Renal cortical epithelial cell (primary cell): Measurements from ENCODE around the gene TRIM44. TPM values are rescaled to one million over a fixed set of nuclear protein-coding genes. Genes with fewer than 3 reads are reported as not detected.

Source experiments
- DNase-seq: peaks from one replicate; pipeline ENCODE4 v3.0.0-alpha.2; 2011; ENCODE audit warnings: low read depth
- total RNA-seq: library from RNA; depleted of rRNA; stranded (reverse); fragments of >200 nt; gene quantifications from 2 replicates; pipeline ENCODE4 v1.2.3, GENCODE V29; 2014

TRIM44 gene
- total RNA-seq, 1 donor from 2014 or later, result 24.1 TPM

DNA sequence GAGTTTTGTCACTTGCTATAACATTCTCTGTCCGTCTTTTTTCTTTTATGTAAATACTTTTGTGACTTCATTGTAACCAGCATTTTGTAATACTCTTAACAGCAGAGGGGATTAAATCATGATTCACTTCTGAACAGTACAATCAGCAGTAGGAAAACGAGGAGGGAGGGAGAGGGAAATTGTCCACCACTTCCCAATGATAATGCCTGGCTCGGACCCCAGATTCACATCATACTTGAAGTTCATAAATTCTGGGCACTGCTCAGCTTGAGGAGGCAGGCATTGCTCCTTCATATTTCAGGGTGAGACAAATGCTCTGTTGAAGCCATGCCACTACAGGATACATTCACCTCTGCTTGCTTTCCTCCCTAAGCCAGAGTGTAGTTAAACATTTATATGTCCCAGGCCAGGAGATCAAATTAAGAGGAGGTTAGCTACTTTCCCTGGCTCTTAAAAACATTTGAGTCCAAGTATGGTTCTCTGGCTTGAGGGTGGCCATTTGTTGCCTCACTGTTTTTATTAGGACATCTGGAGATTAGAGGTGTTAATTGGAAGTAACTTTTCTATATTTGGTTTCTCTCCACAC, 152.2 kb downstream of the TRIM44 start:
- peak; percentile 74 for DNase-seq

DNA sequence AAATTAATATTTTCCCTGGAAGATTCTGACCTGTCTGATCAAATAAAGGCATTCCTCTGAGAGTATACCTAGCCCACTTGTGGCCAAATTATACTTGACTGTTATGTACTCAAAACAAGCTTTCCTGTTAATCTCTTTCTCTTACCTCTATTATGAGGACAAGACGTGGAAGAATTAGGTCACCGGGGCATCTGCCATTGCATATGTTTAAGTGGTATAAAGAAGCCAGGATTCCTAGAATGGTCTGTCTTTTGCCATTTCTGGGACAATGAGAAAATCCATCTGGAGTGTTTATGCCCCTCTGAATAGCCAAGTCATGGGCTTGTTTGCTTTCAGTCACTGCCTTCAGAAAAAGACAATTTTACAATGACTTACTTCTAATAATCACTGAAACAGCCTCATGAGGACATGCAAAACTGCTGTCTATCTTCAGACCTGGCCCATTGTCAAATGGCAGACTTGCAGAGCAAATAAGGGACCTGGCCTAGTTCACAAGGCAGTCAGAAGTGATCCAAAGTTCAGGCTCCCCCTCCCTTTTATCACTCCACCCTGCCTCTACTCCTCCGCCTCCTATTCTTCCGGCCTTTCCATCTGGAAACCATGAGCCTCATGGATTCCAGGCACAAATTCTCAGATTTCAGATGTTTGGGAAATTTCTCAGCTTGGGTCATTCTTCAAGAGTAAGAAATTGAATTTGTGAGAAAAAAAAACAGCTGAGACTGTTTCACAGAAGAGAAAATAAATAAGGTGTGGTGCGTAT, 153.2 kb downstream of the TRIM44 start:
- peak; percentile 68 for DNase-seq

DNA sequence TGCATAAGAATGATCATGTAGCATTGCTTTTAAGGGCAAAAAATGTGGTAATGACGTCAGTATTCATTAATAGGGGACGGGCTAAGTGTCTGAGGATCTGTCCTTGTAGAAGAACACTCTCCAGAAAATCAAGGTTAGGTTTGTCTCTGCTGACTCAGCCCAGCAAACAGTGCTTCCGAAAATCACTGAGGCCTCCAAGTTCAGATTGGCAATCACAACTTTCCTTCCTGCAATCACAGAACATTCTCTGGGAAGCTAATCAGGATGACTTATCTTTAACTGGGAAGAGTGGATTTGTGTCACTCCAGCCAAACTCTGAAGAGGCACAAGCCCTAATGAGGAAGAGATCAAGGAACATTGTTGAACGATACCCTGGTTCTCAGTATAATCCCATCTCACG, 158.0 kb downstream of the TRIM44 start:
- no peak for DNase-seq

DNA sequence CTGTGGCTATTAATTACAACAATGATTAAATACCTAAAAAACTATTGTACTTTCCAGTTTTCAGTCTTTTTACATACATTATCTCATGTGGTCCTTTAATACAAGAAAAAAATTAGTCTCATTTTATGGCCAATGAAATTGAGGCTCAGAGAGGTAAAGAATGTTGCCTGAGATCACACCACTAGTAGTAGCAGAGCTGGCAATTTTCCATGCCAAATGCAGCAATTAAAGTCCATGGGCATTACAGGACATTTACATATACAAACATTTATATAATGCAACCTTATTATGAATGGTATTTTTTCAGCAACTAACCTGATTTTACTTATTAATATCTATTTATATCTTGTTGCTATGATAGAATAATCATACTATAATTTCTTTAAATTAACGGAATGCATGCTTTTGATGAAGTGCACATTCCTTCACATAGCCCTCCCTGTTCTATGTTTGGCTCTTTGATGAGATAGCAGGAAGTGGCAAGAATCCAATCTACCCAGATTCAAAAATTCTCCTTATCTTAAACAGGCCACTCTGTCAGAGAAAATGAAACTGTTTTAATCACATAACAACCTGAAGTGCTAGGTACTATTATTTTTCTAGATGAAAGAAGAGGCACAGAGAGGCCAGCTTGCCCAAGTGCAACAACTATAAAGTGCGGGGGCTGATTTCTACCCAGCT, 160.4 kb downstream of the TRIM44 start:
- no peak for DNase-seq

DNA sequence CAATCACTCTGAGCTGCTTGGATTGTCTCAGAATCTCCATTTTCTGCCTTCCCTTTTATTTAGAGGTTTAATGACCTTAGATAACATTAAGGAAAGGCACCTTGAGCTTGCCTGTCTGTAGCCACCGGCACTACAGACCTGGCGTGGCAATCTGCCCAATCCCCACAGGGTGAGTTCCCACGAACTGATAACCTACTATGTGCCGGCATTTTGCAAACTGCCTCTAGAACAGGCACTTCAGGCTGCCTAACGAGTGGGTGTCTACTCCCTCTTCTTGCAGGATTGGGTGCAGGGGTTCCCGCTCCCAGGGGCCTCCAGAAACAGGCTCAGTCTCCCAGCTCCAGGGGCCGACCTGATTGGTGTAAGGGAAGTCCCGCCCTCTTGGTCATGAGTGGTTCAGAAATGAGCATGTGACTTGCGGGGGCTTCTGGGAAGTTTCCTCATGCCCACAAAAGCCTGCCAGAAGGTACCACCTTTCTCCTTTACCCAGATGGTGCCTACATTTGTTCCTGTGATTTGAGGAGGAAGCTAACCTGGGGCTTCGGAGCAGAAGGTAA, 161.2 kb downstream of the TRIM44 start:
- no peak for DNase-seq

DNA sequence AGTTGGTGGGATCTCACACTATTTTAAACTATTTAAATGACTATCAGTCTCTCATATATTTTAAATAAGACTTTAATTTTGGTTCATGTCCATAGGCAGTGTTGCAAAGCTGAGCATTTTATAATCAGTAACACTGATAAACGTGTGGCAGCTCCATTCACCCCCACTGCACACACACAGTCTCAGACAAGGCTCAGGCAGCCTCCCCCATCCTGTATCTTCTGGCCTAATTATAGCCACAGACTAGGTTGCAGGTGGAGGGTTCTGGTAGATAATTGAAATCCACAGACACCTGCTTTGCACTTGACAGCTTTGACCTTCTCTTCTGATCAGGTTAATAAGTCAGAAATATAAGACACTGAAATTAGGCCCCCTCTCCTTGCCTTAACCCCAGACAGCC, 162.8 kb downstream of the TRIM44 start:
- no peak for DNase-seq

DNA sequence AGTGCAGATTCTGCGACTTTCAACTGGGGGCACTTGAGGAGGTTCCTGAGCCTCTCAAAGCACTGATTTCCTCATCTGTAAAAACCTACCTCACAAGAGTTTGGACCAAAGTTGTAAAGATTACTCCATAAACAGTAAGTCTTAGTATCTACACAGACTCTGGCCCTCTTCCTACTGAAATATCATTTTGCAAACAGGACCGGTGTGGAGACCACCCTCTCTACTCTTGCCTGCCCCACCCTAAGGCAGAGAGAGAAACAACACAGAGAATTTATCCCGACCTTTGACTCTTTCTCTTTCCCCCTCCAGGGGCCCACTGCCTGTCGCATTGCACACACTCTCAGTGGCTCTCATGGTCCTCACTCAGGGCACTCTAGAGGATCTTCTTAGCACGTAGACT, 163.4 kb downstream of the TRIM44 start:
- no peak for DNase-seq

DNA sequence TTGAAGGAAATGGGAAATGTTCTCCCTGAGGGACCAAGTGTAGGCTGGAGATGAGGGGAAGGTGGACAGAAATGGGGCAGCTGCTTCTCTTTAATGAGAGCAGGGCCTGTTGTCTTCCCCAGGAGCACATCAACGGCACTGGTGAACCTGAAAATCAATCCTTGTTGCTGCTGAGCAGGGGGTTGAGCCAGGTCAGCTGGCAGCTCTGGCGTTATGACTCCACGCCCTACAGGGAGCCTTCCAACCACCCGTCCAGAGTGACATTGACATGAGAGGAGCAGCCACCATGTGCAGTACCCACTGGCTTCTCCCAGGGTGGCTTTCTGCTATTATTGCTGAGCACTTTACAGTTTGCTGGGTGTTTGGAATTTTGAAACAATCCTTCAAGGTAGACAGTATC, 164.4 kb downstream of the TRIM44 start:
- DNase-seq, result no peak

DNA sequence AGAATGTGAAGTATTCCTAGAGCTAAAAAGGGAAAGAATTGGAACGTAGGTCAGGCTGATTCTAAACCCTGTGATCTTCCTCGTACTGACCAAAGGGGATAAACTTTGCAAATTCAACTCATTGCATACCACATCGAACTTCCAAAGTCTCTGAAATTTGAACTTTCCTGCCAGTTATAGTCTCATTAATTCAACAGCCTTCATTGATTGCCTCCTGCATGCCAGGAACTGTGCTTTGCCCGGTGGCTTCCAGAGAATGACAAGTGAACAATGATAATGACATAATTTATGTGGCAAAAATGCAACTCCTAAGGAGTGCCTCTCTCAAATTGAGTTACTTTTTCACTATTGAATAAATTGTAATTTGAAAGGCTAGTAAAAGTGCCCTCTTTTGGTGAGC, 173.6 kb downstream of the TRIM44 start:
- DNase-seq, result no peak

DNA sequence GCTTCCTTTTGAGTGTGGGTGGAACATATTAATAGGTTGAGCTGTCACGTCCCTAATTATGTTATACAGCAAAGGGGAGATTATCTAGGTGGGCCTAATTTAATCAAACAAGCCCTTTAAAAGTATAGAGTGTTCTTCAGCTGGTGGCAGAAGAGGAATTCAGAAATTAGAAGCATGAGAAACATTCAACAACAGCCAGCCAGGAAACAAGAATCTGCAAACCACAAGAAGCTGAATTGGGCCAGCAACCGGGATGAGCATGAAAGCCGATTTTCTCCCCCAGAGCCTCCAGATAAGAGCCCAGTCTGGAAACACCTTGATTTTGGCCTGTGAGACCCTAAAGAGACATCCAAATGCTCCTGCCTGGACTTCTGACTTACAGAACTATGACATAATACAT, 175.5 kb downstream of the TRIM44 start:
- no peak for DNase-seq

DNA sequence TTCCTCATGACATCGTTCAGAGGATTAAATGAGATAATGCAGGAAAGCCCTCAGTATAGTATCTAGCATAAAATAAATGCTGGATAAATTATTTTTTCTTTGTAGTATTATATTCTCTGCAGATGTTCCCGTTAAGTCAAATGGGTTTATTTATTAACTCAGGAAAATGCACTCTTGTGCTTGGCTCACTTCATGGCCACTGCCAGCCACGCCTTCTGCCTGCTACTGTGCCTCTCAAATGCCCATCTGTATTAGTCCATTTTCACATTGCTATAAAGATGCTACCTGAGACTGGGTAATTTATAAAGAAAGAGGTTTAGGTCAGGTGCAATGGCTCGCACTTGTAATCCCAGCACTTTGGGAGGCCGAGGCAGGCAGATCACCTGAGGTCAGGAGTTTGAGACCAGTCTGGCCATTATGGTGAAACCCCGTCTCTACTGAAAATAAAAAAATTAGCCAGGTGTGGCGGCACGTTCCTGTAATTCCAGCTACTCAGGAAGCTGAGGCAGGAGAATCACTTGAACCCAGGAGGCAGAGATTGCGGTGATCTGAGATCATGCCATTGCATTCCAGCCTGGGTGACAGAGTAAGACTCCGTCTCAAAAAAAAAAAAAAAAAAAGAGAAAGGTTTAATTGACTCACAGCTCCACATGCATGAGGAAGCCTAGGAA, 176.3 kb downstream of the TRIM44 start:
- peak; percentile 38 for DNase-seq

DNA sequence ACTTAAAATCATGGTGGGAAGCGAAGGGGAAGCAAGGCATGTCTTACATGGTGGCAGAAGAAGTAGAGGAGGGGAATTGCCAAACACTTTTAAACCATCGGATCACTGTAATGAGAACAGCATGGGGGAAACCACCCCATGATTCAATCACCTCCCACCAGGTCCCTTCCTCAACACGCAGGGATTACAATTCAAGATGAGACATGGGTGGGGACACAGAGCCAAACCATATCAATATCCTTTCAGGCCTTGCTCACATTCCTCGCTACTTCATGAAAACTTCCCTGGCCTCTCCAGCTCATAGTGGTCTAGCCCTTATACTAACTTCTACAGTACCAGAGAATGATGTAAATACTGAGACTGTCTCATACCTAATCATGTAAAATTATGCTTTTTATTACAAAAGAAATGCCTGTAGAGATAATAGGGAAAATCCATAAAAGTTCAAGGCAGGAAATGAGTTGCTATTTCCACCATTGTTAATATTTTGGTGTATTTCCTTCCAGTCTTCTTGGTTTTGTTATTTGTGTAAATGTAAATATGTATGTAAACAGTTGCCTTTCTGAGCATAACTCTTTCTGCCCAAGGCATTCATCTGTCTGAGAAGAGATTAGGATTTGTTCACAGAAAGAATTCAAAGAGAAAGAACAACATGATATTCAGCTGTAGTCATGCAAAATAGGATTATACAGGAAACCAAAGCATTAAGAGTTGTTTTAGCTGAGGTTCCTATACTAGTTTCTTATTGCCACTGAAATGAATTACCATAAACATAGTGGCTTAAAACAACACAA, 177.0 kb downstream of the TRIM44 start:
- no peak for DNase-seq

DNA sequence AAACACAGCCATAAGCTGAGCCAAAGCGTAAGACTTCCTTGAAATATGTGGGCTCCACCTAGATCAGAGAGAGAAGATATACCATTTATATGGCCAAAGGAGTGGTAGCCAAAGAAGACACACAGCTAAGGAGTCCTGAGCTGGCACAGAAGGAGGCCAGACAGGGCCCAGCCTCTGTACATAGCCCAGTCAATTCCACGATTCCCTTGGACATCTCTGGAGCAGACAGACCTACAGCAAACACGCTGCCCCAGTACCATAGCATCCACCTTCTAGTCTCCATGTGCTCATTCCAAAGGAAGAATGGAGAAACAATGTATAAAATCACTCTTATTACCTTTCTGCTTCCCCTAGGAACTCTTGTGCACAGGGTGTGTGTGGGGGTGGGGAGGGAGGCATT, 179.2 kb downstream of the TRIM44 start:
- DNase-seq, result no peak

DNA sequence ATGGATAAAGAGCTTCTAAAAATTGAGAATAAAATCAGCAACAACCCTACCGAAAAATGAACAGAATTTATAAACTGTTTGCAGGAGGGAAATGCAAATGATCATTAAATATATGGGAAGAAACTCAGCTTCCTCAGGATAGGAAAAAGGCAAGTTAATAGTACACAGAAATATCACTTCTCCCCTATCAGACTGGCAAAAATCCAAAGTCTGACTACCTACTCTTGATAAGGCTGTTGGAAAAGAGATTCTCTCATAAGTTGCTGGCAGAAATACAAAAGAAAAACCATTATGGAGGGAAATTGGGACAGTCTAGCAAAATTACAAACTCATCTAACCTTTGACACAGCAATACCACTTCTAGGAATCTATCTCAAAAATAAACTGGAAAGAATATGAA, 180.4 kb downstream of the TRIM44 start:
- no peak for DNase-seq

DNA sequence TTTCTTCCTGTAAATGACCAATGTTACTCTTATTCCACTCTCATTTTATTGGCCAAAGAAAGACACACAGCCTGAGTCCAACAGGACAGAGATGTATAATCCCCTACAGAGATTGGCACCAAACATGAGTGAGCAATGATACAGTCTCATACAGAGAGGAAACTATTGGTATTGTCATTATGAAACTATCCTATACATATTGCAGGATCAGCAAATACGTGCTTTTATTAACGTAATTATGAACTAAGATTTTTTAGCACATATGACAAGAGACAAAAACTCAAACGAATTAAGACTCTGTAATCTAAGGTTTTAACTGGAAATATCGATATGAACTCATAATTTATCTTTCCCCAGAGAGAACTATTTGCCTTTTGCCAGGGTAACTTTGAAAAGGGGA, 182.0 kb downstream of the TRIM44 start:
- DNase-seq, result no peak

DNA sequence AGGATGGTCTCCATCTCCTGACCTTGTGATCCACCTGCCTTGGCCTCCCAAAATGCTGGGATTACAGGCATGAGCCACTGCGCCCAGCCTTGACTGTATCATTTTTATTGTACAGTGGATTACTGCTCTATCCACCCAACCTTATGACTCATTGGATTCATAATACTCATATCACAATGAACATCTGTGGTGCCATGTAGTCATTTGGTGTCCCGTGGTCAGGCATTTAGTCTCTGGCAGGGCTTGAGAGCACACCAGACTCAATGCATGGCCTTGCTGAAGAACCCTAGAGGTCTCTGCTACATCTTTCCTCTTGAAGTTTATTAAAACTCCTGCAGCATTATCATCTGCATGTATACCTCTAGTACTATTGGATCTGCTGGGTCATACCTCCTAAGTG, 183.3 kb downstream of the TRIM44 start:
- no peak for DNase-seq

DNA sequence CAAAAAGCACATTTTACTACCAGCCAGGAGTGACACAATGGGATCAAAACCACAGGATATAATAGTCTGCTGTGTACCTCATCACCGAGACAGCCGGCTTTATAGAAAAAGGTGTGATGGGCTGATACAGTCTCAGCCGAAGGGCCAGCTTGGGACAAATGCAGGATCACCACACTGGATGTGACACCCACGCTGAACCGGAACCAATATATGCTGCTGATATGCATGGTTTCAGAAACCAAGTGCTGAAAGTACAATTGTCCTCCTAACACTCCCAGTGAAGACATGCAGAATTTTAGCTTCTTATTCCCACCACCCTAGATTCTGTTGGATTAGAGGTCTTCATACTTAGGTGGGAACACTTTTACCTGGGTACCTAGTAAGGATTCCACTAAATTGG, 184.3 kb downstream of the TRIM44 start:
- DNase-seq, result no peak

DNA sequence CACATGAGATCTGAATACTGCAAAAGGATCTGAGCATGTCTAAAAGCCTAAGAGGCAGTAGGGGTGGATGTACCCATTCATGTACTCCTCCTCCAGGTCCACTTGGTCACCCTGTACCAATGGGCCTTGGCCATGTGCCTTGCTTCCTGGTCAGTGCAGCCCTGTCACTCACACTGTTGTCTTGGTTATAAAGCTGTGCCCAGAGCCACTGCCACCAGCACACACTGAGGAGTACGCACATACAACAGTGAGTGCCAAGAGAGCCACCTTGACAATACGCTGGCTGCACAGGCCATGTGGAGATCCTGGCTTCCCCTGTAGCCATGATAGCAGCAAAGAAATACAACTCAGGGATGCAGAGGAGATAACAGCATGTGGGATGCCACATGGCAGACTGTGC, 184.9 kb downstream of the TRIM44 start:
- no peak for DNase-seq

DNA sequence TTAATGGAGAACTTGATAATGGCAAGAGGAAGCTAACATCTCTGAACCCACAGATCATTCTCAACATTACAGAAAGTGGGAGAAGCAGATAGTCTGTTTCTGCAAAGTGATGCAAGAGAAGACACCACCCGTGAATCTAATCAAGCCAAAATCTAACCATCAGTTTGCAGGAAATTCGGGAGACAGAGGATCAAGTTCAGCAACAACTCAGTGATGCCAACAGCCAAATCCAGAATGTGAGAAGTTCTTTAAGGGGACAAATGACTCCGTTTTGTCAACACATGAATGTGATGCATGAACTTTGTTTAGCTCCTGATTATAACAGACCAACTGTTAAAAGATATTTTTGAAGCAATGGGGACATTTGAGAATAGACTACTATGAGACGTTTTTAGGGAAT, 186.0 kb downstream of the TRIM44 start:
- DNase-seq, result no peak

DNA sequence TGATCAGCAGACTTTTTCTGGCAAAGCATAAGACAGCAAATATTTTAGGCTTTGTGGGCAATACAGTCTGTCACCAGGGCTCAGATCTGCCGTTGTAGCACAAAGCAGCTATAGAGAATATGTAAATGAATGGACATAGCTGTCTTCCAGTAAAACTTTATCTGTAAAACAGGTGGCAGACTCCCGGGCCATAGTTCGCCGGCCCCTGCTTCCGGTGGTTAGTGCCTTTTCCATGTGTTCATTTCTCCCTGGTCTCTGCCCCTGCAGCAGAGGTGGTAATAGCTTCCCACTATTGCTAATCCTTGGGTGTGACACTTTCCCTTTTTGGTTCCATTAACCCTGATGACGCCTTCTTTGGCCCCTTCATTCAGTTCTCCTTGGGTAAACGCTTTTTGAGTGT, 187.6 kb downstream of the TRIM44 start:
- no peak for DNase-seq

DNA sequence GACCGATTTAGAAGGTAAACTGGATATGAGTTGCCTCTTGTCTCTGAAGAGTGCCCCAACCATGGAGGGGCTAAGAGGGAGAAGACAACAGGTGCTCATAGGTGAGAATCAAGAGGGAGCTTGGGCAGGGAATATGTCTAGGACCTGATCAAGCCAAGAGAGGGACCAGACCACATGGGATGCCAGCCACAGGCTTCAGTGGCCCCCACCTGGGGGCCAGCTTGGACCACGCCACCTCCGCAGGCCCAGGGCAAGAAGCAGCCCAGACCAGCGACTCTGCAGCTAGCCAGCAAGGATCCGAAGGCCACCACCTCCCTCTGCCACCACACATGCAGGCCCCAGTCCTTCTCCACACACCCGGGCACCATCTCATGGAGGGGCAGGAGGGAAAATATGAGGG, 188.8 kb downstream of the TRIM44 start:
- DNase-seq, result no peak

DNA sequence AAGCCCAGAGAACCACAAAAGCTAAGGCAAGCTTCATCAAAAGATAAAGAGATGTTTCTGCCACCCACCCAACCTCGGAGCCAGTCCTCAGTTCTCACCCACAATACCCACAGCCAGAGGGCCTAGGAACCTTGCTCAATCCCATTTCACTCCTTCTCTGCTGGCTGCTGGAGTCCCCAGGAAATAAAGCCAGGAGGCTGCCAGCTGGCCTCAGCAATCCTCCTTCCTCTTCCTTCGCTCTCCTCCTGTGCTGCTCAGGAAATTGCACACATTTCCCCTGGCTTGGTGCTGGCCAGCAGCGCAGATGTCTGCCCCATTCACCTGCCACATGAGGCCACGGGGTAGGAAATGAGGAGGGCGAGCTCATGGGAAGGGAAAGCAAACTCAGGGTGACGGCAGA, 189.5 kb downstream of the TRIM44 start:
- DNase-seq, result no peak
